Liver (tissue), 9 donors: ENCODE data around the gene FUT7. TPM values are rescaled to one million over a fixed set of nuclear protein-coding genes. Genes with fewer than 3 reads are reported as not detected.

ENCODE experiments used
- DNase-seq: peaks from one replicate; pipeline ENCODE4 v3.0.0-alpha.2; 2017; ENCODE audit warnings: low spot score
- H3K27ac ChIP-seq, 2 donors: one replicate each; pipeline ENCODE4 v1.7.0; 2013; ENCODE audit warnings: inconsistent platforms in 2 of 2, low read length in 2 of 2, control low read depth in 1 of 2, low read depth in 1 of 2, mild to moderate bottlenecking in 1 of 2
- H3K27me3 ChIP-seq, 4 donors: one replicate each; pipeline versions ENCODE4 v1.6.1 to v1.7.0; 2013; ENCODE audit warnings: low read length in 3 of 4, inconsistent platforms in 1 of 4, mild to moderate bottlenecking in 1 of 4, moderate library complexity in 1 of 4; ENCODE audit not compliant: control insufficient read depth in 4 of 4, insufficient read depth in 4 of 4
- H3K36me3 ChIP-seq, 4 donors: one replicate each; pipeline versions ENCODE4 v1.6.1 to v1.7.0; 2013; ENCODE audit warnings: low read length in 3 of 4, mild to moderate bottlenecking in 3 of 4, low read depth in 1 of 4, moderate library complexity in 1 of 4; ENCODE audit not compliant: control insufficient read depth in 4 of 4, insufficient read depth in 3 of 4
- H3K4me1 ChIP-seq, 4 donors: one replicate each; pipeline versions ENCODE4 v1.6.1 to v1.7.0; 2013; ENCODE audit warnings: low read length in 3 of 4, mild to moderate bottlenecking in 3 of 4, moderate library complexity in 1 of 4; ENCODE audit not compliant: control insufficient read depth in 4 of 4, insufficient read depth in 4 of 4
- H3K4me3 ChIP-seq, 3 donors: one replicate each; pipeline versions ENCODE4 v1.6.1 to v1.7.0; 2013; ENCODE audit warnings: low read length in 3 of 3, control low read depth in 1 of 3, low read depth in 1 of 3, mild to moderate bottlenecking in 1 of 3
- H3K9ac ChIP-seq, 2 donors: one replicate each; pipeline ENCODE4 v1.7.0; 2013; ENCODE audit warnings: low read length in 2 of 2, mild to moderate bottlenecking in 2 of 2, moderate library complexity in 2 of 2, control low read depth in 1 of 2, low read depth in 1 of 2
- H3K9me3 ChIP-seq, 4 donors: one replicate each; pipeline versions ENCODE4 v1.6.1 to v1.7.0; 2013; ENCODE audit warnings: low read length in 3 of 4; ENCODE audit not compliant: control insufficient read depth in 4 of 4
- ATF3 ChIP-seq: IDR thresholded peaks from 2 replicates; pipeline ENCODE4 v1.6.1; 2016; ENCODE audit warnings: antibody characterized with exemption
- CTCF ChIP-seq: fragments of 150-350 bp; IDR thresholded peaks from 2 replicates; pipeline ENCODE4 v1.5.1; 2017; ENCODE audit warnings: improper control_type of control experiment, low read depth, low read length; ENCODE audit not compliant: missing input control
- EGR1 ChIP-seq, 2 donors: IDR thresholded peaks; 2 replicates each; pipeline ENCODE4 v1.6.1; 2016 to 2018; ENCODE audit warnings: antibody characterized with exemption in 2 of 2, low read depth in 2 of 2
- FOXA1 ChIP-seq: IDR thresholded peaks from 2 replicates; pipeline ENCODE4 v1.6.1; 2016; ENCODE audit warnings: antibody characterized with exemption
- FOXA2 ChIP-seq: IDR thresholded peaks from 2 replicates; pipeline ENCODE4 v1.6.1; 2016; ENCODE audit warnings: antibody characterized with exemption
- GABPA ChIP-seq, 2 donors: IDR thresholded peaks in 1 of 2; conservative IDR thresholded peaks in 1 of 2; 2 replicates each; pipeline ENCODE4 v1.6.1; 2016; ENCODE audit warnings: antibody characterized with exemption in 2 of 2, mild to moderate bottlenecking in 1 of 2, moderate library complexity in 1 of 2
- HNF4A ChIP-seq, 2 donors: conservative IDR thresholded peaks; 2 replicates each; pipeline ENCODE4 v1.6.1; 2016; ENCODE audit warnings: antibody characterized with exemption in 2 of 2, mild to moderate bottlenecking in 2 of 2
- HNF4G ChIP-seq: IDR thresholded peaks from 2 replicates; pipeline ENCODE4 v1.6.1; 2016; ENCODE audit warnings: antibody characterized with exemption
- JUND ChIP-seq, 2 donors: IDR thresholded peaks; 2 replicates each; pipeline ENCODE4 v1.6.1; 2016; ENCODE audit warnings: antibody characterized with exemption in 2 of 2
- MAX ChIP-seq: IDR thresholded peaks from 2 replicates; pipeline ENCODE4 v1.6.1; 2016; ENCODE audit warnings: antibody characterized with exemption
- NR2F2 ChIP-seq: IDR thresholded peaks from 2 replicates; pipeline ENCODE4 v1.6.1; 2016; ENCODE audit warnings: antibody characterized with exemption
- REST ChIP-seq: IDR thresholded peaks from 2 replicates; pipeline ENCODE4 v1.6.1; 2016; ENCODE audit warnings: antibody characterized with exemption, mild to moderate bottlenecking
- RXRA ChIP-seq, 2 donors: IDR thresholded peaks; 2 replicates each; pipeline ENCODE4 v1.6.1; 2017 to 2018; ENCODE audit warnings: antibody characterized with exemption in 2 of 2, mild to moderate bottlenecking in 1 of 2
- SP1 ChIP-seq: IDR thresholded peaks from 2 replicates; pipeline ENCODE4 v1.6.1; 2018; ENCODE audit warnings: antibody characterized with exemption, mild to moderate bottlenecking
- TAF1 ChIP-seq: conservative IDR thresholded peaks from 2 replicates; pipeline ENCODE4 v1.6.1; 2016; ENCODE audit warnings: antibody characterized with exemption, mild to moderate bottlenecking
- YY1 ChIP-seq: IDR thresholded peaks from 2 replicates; pipeline ENCODE4 v1.6.1; 2016; ENCODE audit warnings: antibody characterized with exemption, mild to moderate bottlenecking
- ZBTB33 ChIP-seq: IDR thresholded peaks from 2 replicates; pipeline ENCODE4 v1.6.1; 2016; ENCODE audit warnings: antibody characterized with exemption
- WGBS: extraction: QIAGEN DNeasy Blood & Tissue Kit; methylation state at CpG from one replicate; pipeline ENCODE4 v1.1.7; 2013; 5-methylcytosine and 5-hydroxymethylcytosine counted together
- polyA plus RNA-seq, 2 donors: library from polyadenylated mRNA; stranded (reverse) in 1 of 2; unstranded in 1 of 2; fragments of 200-250 nt in 1 of 2; fragments of >200 nt in 1 of 2; fragmentation: Nextera tagmentation in 1 of 2; extraction: Ambion mirVana in 1 of 2; gene quantifications; one replicate each; pipeline versions ENCODE4 v1.2.1 to v1.2.3, GENCODE V29; 2013 to 2015
- total RNA-seq, 2 donors: library from RNA; depleted of rRNA; stranded (reverse); fragments of >200 nt; gene quantifications; one replicate each; pipeline ENCODE4 v1.2.3, GENCODE V29; 2014
- donor health status: healthy.
- donor health status: healthy.
- donor health status: healthy.
- donor health status: healthy.
- donor health status: healthy.

The FUT7 gene
- total and polyA plus RNA-seq, 4 donors = 0.14 to 0.67 (median 0.37) TPM; not detected in 1

- Histone ChIP-seq H3K27ac (no peak overlapping the region), H3K27me3 (peaks cover 0 to 9% (median 1%) of the 10 kb centered on the region in 4 donors), H3K4me1 (peaks cover 4 to 12% (median 5%) of the 10 kb centered on the region in 4 donors), H3K9me3 (no peaks in the 10 kb centered on the region), H3K9ac (no peak overlapping the region), H3K36me3 (no peaks in the 10 kb centered on the region), H3K4me3 (no peak overlapping the region)
- TF ChIP-seq YY1 = no peak
- no peak for TF ChIP-seq HNF4A (conservative IDR thresholded peaks at IDR 0.05)
- no peak for TF ChIP-seq CTCF
- no peak for TF ChIP-seq RXRA (IDR thresholded peaks at IDR 0.05)
- no peak for TF ChIP-seq REST
- TF ChIP-seq HNF4G = no peak
- TF ChIP-seq NR2F2 = no peak
- TF ChIP-seq SP1 = no peak
- no peak for TF ChIP-seq ZBTB33
- TF ChIP-seq JUND (IDR thresholded peaks at IDR 0.05) = no peak
- no peak for TF ChIP-seq TAF1
- no peak for TF ChIP-seq MAX
- TF ChIP-seq FOXA1 = no peak
- TF ChIP-seq FOXA2 = no peak
- TF ChIP-seq GABPA (IDR thresholded peaks at IDR 0.05 in 1 of 2, conservative IDR thresholded peaks at IDR 0.05 in 1 of 2) = no peak
- no peak for TF ChIP-seq EGR1 (IDR thresholded peaks at IDR 0.05; ENCODE audit: low read depth in 2 of 2)
- TF ChIP-seq ATF3 = no peak
- DNase-seq = no peak
- 78% methylated on average over 2 of the region's 2 CpGs for WGBS
Measured at GRCh38 chr9:137071282-137071681, 39.4 kb upstream of the FUT7 start.

GRCh38 chr9:137070906-137071275 is 39.0 kb upstream of the FUT7 start:
- peaks cover 0 to 9% (median 1%) of the 10 kb centered on the region in 4 donors for H3K27me3 ChIP-seq
- H3K9ac ChIP-seq = no peak overlapping the region
- H3K4me3 ChIP-seq = peak overlapping the region in 1 of 3 donors; percentile 33
- H3K9me3 ChIP-seq = no peaks in the 10 kb centered on the region
- 31% methylated on average over 6 of the region's 6 CpGs for WGBS
- DNase-seq = no peak
- H3K4me1 ChIP-seq = peaks cover 4 to 12% (median 5%) of the 10 kb centered on the region in 4 donors
- no peaks in the 10 kb centered on the region for H3K36me3 ChIP-seq
- no peak overlapping the region for H3K27ac ChIP-seq
- TF ChIP-seq FOXA1 = no peak
- no peak for TF ChIP-seq MAX
- TF ChIP-seq FOXA2 = no peak
- no peak for TF ChIP-seq JUND (IDR thresholded peaks at IDR 0.05)
- TF ChIP-seq YY1 = no peak
- TF ChIP-seq HNF4G = no peak
- no peak for TF ChIP-seq HNF4A (conservative IDR thresholded peaks at IDR 0.05)
- no peak for TF ChIP-seq EGR1 (IDR thresholded peaks at IDR 0.05; ENCODE audit: low read depth in 2 of 2)
- TF ChIP-seq NR2F2 = no peak
- TF ChIP-seq SP1 = no peak
- TF ChIP-seq RXRA (IDR thresholded peaks at IDR 0.05) = no peak
